Adrenal gland (tissue), 5 donors: ENCODE data around the gene ZFAND4.

Experiments
- CTCF ChIP-seq, 6 experiments: fragments of 450-650 bp in 4 of 6; fragments of 200-600 bp in 2 of 6; sonication (generic) in 1 of 6; IDR thresholded peaks; 1 replicate in 5 of 6; 2 replicates in 1 of 6; pipeline versions ENCODE4 v1.5.1 to v1.8.0; 2016 to 2021; ENCODE audit warnings: antibody characterized with exemption in 6 of 6, mild to moderate bottlenecking in 2 of 6, moderate library complexity in 1 of 6
- POLR2A ChIP-seq, 2 donors: fragments of 450-650 bp; IDR thresholded peaks; one replicate each; pipeline ENCODE4 v1.6.1; 2017; ENCODE audit warnings: antibody characterized with exemption in 2 of 2, mild to moderate bottlenecking in 2 of 2, moderate library complexity in 1 of 2
- donor health status: DM: no; HTN: no; CAD: no.

GRCh38 chr10:45624724-45625123 is 47.8 kb downstream of the ZFAND4 start:
- TF ChIP-seq POLR2A (IDR thresholded peaks at IDR 0.05) (no peak), CTCF (IDR thresholded peaks at IDR 0.05) (no peak)
